Chondrocyte (in vitro differentiated cells): ENCODE results near the gene GTPBP2. TPM values are rescaled to one million over a fixed set of nuclear protein-coding genes. Genes with fewer than 3 reads are reported as not detected.

ENCODE experiments used
- DNase-seq: peaks from one replicate; pipeline ENCODE4 v3.0.0; 2021; ENCODE audit warnings: mixed read lengths, low spot score
- H3K27ac Mint-ChIP-seq: one replicate; pipeline ENCODE4 v1.8.0; 2021; ENCODE audit warnings: mild to moderate bottlenecking, moderate library complexity, mixed read lengths; ENCODE audit not compliant: unreplicated experiment
- H3K27me3 Mint-ChIP-seq: 2 replicates; pipeline ENCODE4 v1.8.0; 2021; ENCODE audit warnings: low read depth, mixed read lengths
- H3K36me3 Mint-ChIP-seq: 2 replicates; pipeline ENCODE4 v1.8.0; 2021; ENCODE audit warnings: low read depth, mixed read lengths
- H3K4me1 Mint-ChIP-seq: 2 replicates; pipeline ENCODE4 v1.8.0; 2021; ENCODE audit warnings: low read depth, mild to moderate bottlenecking, mixed read lengths
- H3K4me3 Mint-ChIP-seq: one replicate; pipeline ENCODE4 v1.8.0; 2021; ENCODE audit warnings: mild to moderate bottlenecking, moderate library complexity, mixed read lengths; ENCODE audit not compliant: unreplicated experiment
- H3K9me3 Mint-ChIP-seq: 2 replicates; pipeline ENCODE4 v1.8.0; 2021; ENCODE audit warnings: low read depth, mixed read lengths
- CTCF ChIP-seq: fragments of 200-600 bp; sonication (generic); IDR thresholded peaks from 2 replicates; pipeline ENCODE4 v1.5.0; 2021; ENCODE audit warnings: antibody characterized with exemption, mild to moderate bottlenecking, moderate library complexity
- long read RNA-seq: library from polyadenylated mRNA; stranded (forward); transcript quantifications from one replicate; pipeline ENCODE4 v2.0.0, GENCODE V29; 2021
- total RNA-seq: library from RNA; stranded (reverse); gene quantifications from 3 replicates; pipeline ENCODE4 v1.2.1, GENCODE V29; 2021

Gene GTPBP2
- total RNA-seq = 49.5 to 131 TPM (median 126 TPM) in 3 replicates
- long read RNA-seq, transcript GTPBP2-202 (12 exons, 2,933 nt) = major isoform, 23 of 74 reads
- long read RNA-seq, transcript GTPBP2-201 (12 exons, 2,830 nt) = minor isoform, 15 of 74 reads
- long read RNA-seq, partial matches to known transcripts = 13 of 74 reads
- long read RNA-seq, other reads (novel, unspliced or antisense) = 22 of 74 reads

GRCh38 chr6:43629104-43629504, at the start of gene GTPBP2:
Gene GTPBP2, minus strand, starts transcription at chr6:43629264. Its CDS starts 102 bp downstream, at chr6:43629162.
- Mint-ChIP-seq H3K27ac (peak within 1 kb of the TSS; percentile 100), H3K4me3 (peak within 1 kb of the TSS; percentile 94), H3K4me1 (peaks cover 44% of the 10 kb centered on the region), H3K36me3 (peaks cover 15% of the 10 kb centered on the region), H3K27me3 (no peaks in the 10 kb centered on the region), H3K9me3 (no peaks in the 10 kb centered on the region)
- no peak for TF ChIP-seq CTCF
- DNase-seq = peak; percentile 100

- no peaks in the 10 kb centered on the region for H3K27me3 Mint-ChIP-seq
- no peak for TF ChIP-seq CTCF
- H3K4me3 Mint-ChIP-seq = no peak overlapping the region
- H3K36me3 Mint-ChIP-seq = peaks cover 28% of the 10 kb centered on the region
- no peaks in the 10 kb centered on the region for H3K4me1 Mint-ChIP-seq
- H3K27ac Mint-ChIP-seq = no peak overlapping the region
- no peaks in the 10 kb centered on the region for H3K9me3 Mint-ChIP-seq
- no peak for DNase-seq
Observed at GRCh38 chr6:43678341-43678740, 49.3 kb upstream of the GTPBP2 start.

- Mint-ChIP-seq H3K36me3 (peaks cover 29% of the 10 kb centered on the region), H3K4me1 (no peaks in the 10 kb centered on the region), H3K4me3 (no peak overlapping the region), H3K9me3 (no peaks in the 10 kb centered on the region), H3K27ac (no peak overlapping the region), H3K27me3 (no peaks in the 10 kb centered on the region)
- DNase-seq = no peak
- no peak for TF ChIP-seq CTCF
Observed at GRCh38 chr6:43677759-43678158, 48.7 kb upstream of the GTPBP2 start.

- H3K9me3 Mint-ChIP-seq = no peaks in the 10 kb centered on the region
- H3K27me3 Mint-ChIP-seq = no peaks in the 10 kb centered on the region
- H3K27ac Mint-ChIP-seq = no peak overlapping the region
- H3K4me1 Mint-ChIP-seq = no peaks in the 10 kb centered on the region
- TF ChIP-seq CTCF = no peak
- no peak for DNase-seq
- peaks cover 29% of the 10 kb centered on the region for H3K36me3 Mint-ChIP-seq
- no peak overlapping the region for H3K4me3 Mint-ChIP-seq
Observed at GRCh38 chr6:43676962-43677606, 48.0 kb upstream of the GTPBP2 start.

GRCh38 chr6:43674921-43675320, 45.9 kb upstream of the GTPBP2 start:
- TF ChIP-seq CTCF = no peak
- H3K27ac Mint-ChIP-seq = no peak overlapping the region
- H3K4me3 Mint-ChIP-seq = no peak overlapping the region
- no peak for DNase-seq
- H3K9me3 Mint-ChIP-seq = no peaks in the 10 kb centered on the region
- H3K36me3 Mint-ChIP-seq = peaks cover 28% of the 10 kb centered on the region
- H3K4me1 Mint-ChIP-seq = no peaks in the 10 kb centered on the region
- no peaks in the 10 kb centered on the region for H3K27me3 Mint-ChIP-seq
